Keratinocyte (primary cell): ENCODE data around the gene TSTD1.

Source experiments
- EZH2 ChIP-seq: IDR thresholded peaks from one replicate; pipeline ENCODE4 v1.6.1; 2012; ENCODE audit warnings: inconsistent platforms, mild to moderate bottlenecking, low read length, moderate library complexity
- TF ChIP-seq, protein P1 (sequence below), 3 experiments: IDR thresholded peaks in 1 of 3; conservative IDR thresholded peaks in 1 of 3; optimal IDR thresholded peaks in 1 of 3; 2 replicates in 2 of 3; 3 replicates in 1 of 3; pipeline versions ENCODE3 to v1.5.1; 2011; ENCODE audit warnings: low read length in 3 of 3, mild to moderate bottlenecking in 3 of 3, moderate library complexity in 2 of 3, control low read depth in 1 of 3, inconsistent platforms in 1 of 3; ENCODE audit not compliant: insufficient read depth in 2 of 3; ENCODE audit errors: extremely low read depth in 1 of 3

GRCh38 chr1:161076410-161076809 lies 37.6 kb upstream of the TSTD1 start:
- no peak for TF ChIP-seq EZH2
- TF ChIP-seq, protein P1, sequence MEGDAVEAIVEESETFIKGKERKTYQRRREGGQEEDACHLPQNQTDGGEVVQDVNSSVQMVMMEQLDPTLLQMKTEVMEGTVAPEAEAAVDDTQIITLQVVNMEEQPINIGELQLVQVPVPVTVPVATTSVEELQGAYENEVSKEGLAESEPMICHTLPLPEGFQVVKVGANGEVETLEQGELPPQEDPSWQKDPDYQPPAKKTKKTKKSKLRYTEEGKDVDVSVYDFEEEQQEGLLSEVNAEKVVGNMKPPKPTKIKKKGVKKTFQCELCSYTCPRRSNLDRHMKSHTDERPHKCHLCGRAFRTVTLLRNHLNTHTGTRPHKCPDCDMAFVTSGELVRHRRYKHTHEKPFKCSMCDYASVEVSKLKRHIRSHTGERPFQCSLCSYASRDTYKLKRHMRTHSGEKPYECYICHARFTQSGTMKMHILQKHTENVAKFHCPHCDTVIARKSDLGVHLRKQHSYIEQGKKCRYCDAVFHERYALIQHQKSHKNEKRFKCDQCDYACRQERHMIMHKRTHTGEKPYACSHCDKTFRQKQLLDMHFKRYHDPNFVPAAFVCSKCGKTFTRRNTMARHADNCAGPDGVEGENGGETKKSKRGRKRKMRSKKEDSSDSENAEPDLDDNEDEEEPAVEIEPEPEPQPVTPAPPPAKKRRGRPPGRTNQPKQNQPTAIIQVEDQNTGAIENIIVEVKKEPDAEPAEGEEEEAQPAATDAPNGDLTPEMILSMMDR (optimal IDR thresholded peaks at IDR 0.05 in 1 of 3, IDR thresholded peaks at IDR 0.05 in 1 of 3, conservative IDR thresholded peaks at IDR 0.05 in 1 of 3; ENCODE audit: extremely low read depth in 1 of 3, insufficient read depth in 2 of 3, low read length in 3 of 3): no peak
